GM13977 (cell line): Measurements from ENCODE around the gene VPS11.

Experiments used
- DNase-seq: peaks from one replicate; pipeline ENCODE4 v3.0.0; 2012; ENCODE audit warnings: low spot score
- CTCF ChIP-seq: IDR thresholded peaks from 2 replicates; pipeline ENCODE4 v1.5.1; 2012; ENCODE audit warnings: mild to moderate bottlenecking, control low read depth; ENCODE audit not compliant: insufficient read depth; ENCODE audit errors: extremely low read depth, missing control alignments
- in situ Hi-C: fragments of 300-500 bp; cut with MboI; formaldehyde crosslinking; loops from one replicate; pipeline ENCODE4 v1.12.0; 2022; ENCODE audit warnings: low sequenced_read_pairs, low pct_unique_long_range_greater_than_20kb, mixed read lengths, inconsistent platforms; ENCODE audit not compliant: unreplicated experiment

The VPS11 gene

DNA sequence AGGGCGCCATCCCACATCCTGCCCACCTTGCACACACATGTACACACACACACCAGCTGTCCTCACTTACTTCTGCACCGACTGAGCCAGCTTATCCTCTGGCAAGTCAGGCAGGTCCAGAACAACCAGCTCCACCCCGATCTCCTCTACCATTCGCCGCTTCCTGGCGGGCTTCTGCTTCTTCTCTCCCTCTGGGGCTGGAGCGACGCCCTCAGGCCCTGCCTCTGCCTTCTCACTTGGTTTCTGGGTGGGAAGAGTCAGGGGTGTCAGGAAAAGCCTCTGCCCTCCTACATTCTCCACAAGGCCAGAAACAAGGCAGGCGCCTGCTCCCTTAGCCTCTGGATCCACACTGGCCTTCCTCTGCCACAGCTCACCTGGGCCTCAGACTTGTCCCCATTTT is 19.0 kb upstream of the VPS11 start:
- DNase-seq = no peak
- TF ChIP-seq CTCF = no peak
- in situ Hi-C loops = no loop called here

GRCh38 chr11:119049081-119049480 is 18.5 kb upstream of the VPS11 start:
- no peak for DNase-seq
- in situ Hi-C loops = no loop called here
- TF ChIP-seq CTCF = no peak

DNA sequence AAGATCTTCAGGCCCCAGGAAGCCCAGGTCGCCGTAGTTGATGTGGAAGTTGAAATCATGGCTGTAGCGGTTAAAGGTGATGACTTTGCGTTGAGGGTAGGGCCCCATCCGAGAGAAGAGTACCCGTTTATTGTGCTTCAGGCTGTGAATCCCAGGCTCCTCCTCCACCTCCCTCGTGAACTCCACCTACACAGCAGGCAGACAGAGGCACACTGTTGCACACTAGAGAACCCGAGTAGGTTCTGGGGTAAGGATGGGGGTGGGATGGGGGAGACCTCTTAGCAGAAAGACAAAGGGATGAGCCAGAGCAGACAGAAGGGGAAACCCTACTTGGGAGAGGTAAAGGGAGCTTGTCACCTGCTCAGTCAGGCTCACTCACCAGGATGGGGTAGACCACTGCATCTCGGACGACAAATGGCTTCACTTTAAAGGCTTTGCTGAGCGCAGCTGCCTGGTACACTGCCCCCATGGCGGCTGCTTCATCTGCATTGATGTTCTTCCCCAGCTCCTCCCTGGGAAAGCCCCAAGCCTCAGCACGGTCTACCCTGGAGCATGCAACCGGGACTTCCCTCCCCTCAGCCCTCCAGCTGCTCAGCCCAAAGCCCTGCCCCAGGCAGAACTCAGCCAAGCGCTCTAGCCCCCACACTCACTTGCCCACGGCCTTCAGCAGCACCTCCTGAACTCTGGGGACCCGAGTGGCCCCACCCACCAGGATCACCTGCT is 16.0 kb upstream of the VPS11 start:
- TF ChIP-seq CTCF = no peak
- in situ Hi-C loops = no loop called here
- peak; percentile 80 for DNase-seq

GRCh38 chr11:119052163-119052814 is 15.3 kb upstream of the VPS11 start:
- DNase-seq = no peak
- in situ Hi-C loops = no loop called here
- TF ChIP-seq CTCF = no peak

DNA sequence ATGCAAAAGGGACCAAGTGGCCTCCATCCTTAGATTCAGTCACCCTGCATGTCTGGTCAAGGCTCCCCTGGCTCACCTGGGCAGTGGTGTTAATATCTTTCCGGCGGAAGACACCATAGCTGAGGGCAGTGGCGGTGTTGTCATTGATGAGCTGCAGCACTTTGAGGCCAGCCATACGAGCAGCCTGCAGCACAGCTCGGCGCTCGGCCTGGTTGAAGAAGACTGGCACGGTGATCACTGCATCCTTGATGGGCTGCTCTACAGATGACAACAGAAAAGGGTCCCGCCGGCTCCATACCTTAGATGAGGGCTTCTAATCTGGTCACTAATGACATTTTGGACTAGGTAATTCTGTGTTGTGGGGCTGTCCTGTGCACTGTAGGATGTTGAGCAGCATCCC is 13.2 kb upstream of the VPS11 start:
- in situ Hi-C loops = no loop called here
- no peak for DNase-seq
- no peak for TF ChIP-seq CTCF

DNA sequence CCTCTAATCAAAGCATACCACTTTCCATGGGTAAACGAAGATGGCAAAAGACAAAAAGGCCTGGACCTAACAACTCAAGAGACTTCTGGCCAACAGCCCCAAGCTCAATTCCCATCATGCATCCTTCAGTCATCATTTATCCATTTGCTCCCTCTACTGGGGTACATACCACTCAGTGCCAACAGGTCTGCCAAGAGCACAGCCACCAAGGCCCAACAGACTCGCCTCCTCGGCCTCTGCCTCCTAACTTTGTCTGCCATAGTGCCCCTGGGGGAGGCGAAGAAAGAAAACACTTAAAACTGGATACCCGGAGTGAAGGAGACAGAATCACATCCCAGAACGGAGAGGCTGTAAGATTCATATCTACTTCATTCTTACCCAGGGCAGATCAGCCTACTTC is 11.7 kb upstream of the VPS11 start:
- in situ Hi-C loops = no loop called here
- DNase-seq = no peak
- no peak for TF ChIP-seq CTCF
